ENCODE measurements around the gene HDDC2.

HDDC2 gene

DNA sequence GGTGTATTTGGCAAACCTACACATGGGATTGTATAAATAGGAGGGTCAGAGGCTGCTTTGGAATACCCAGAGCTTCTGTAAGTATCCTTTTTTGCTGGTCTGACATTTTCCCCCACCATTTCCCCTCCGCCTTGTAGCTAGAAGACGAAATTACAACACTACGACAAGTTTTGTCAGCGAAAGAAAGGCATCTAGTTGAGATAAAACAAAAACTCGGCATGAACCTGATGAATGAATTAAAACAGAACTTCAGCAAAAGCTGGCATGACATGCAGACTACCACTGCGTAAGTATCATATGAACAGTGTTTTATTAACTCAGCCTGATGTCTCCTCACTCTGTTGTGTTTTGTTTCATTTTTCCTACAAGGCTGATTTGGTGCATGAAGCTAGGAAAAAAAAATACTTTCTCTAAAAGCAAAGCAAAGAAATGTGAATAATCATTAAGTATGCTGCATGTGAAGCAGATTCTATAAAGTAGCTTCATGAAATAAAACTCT, 72.7 kb downstream of the HDDC2 start:
- H3K27ac ChIP-seq (ENCODE audit: low read depth, low read length): no peak overlapping the region
- H3K9me3 ChIP-seq (ENCODE audit: control insufficient read depth in 1 of 2, low read length in 2 of 2): no peaks in the 10 kb centered on the region
- no peak overlapping the region for H3K9ac ChIP-seq (ENCODE audit: low read depth in 1 of 2, low read length in 2 of 2)
- no peaks in the 10 kb centered on the region for H3K36me3 ChIP-seq (ENCODE audit: control insufficient read depth in 1 of 2, insufficient read depth in 2 of 2, low read length in 2 of 2)
- H3K4me3 ChIP-seq (ENCODE audit: low read depth in 1 of 2, low read length in 2 of 2): no peak overlapping the region
- H3K27me3 ChIP-seq (ENCODE audit: control insufficient read depth in 1 of 2, insufficient read depth in 2 of 2, low read length in 2 of 2): no peaks in the 10 kb centered on the region
- H3K4me1 ChIP-seq (ENCODE audit: control insufficient read depth in 1 of 2, insufficient read depth in 2 of 2, low read length in 2 of 2): peaks cover 0 to 6% of the 10 kb centered on the region in 2 donors

DNA sequence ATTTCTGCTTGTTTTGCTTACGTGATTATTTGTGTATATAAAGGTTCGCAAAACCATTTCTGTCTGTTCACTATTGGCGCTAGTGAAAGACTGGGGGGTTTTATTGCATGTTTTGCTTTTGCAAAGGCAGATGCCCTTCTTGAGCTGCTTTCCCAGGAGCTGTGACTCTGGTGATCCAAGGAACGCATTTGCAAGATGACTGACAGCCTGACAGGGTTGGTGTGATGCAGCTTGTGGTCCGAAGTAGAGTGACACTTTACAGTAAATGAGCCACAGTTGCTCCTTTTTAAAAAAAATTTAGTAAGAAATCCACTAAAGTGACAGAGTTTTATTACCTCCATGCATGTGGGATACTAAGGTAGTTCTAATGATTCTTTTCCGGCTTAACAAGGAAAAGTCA, 74.5 kb downstream of the HDDC2 start:
- Histone ChIP-seq H3K36me3 (ENCODE audit: control insufficient read depth in 1 of 2, insufficient read depth in 2 of 2, low read length in 2 of 2) (no peaks in the 10 kb centered on the region), H3K4me1 (ENCODE audit: control insufficient read depth in 1 of 2, insufficient read depth in 2 of 2, low read length in 2 of 2) (peaks cover 4 to 6% of the 10 kb centered on the region in 2 donors), H3K4me3 (ENCODE audit: low read depth in 1 of 2, low read length in 2 of 2) (no peak overlapping the region), H3K9ac (ENCODE audit: low read depth in 1 of 2, low read length in 2 of 2) (no peak overlapping the region), H3K27me3 (ENCODE audit: control insufficient read depth in 1 of 2, insufficient read depth in 2 of 2, low read length in 2 of 2) (no peaks in the 10 kb centered on the region), H3K27ac (ENCODE audit: low read depth, low read length) (no peak overlapping the region), H3K9me3 (ENCODE audit: control insufficient read depth in 1 of 2, low read length in 2 of 2) (no peaks in the 10 kb centered on the region)

Data from duodenal mucosa (tissue), 2 donors.